GM21515 (cell line): ENCODE data around the gene PMF1.

Experiments used
- ATAC-seq: cut with Tn5 transposase; IDR thresholded peaks from one replicate; pipeline ENCODE4 v1.9.1; 2021; ENCODE audit not compliant: unreplicated experiment

Gene PMF1

GRCh38 chr1:156262461-156263287 is 49.9 kb downstream of the PMF1 start:
- no peak for ATAC-seq

- ATAC-seq = no peak
Measured at GRCh38 chr1:156263288-156263655, 50.5 kb downstream of the PMF1 start.

GRCh38 chr1:156266051-156266450 is 53.2 kb downstream of the PMF1 start:
- ATAC-seq = no peak

- no peak for ATAC-seq
Measured at GRCh38 chr1:156268336-156268735, 55.5 kb downstream of the PMF1 start.

- ATAC-seq = no peak
Measured at GRCh38 chr1:156270314-156270713, 57.5 kb downstream of the PMF1 start.

- no peak for ATAC-seq
Measured at GRCh38 chr1:156276532-156276931, 63.7 kb downstream of the PMF1 start.

- no peak for ATAC-seq
Measured at GRCh38 chr1:156276966-156277381, 64.2 kb downstream of the PMF1 start.

- ATAC-seq = no peak
Measured at GRCh38 chr1:156279837-156280236, 67.0 kb downstream of the PMF1 start.

- ATAC-seq = no peak
Measured at GRCh38 chr1:156281281-156281680, 68.5 kb downstream of the PMF1 start.

GRCh38 chr1:156281693-156282478 is 69.1 kb downstream of the PMF1 start:
- peak; percentile 7 for ATAC-seq

GRCh38 chr1:156282479-156283222 is 69.8 kb downstream of the PMF1 start, which contains the start of gene SMG5:
Gene SMG5 (minus strand): TSS chr1:156282825. CDS start chr1:156282680, 145 bp downstream.
- peak; percentile 73 for ATAC-seq

- ATAC-seq = no peak
Measured at GRCh38 chr1:156283521-156283920, 70.7 kb downstream of the PMF1 start.

- no peak for ATAC-seq
Measured at GRCh38 chr1:156284112-156284511, 71.3 kb downstream of the PMF1 start, which contains the start of gene TMEM79. Gene TMEM79 (plus strand): TSS chr1:156284325. CDS start chr1:156285227, 902 bp downstream.

- no peak for ATAC-seq
Measured at GRCh38 chr1:156284757-156285156, 72.0 kb downstream of the PMF1 start.

- ATAC-seq = no peak
Measured at GRCh38 chr1:156285437-156285836, 72.6 kb downstream of the PMF1 start.

- no peak for ATAC-seq
Measured at GRCh38 chr1:156286061-156286460, 73.3 kb downstream of the PMF1 start.
